ENCODE measurements around the gene ZNHIT2.

ZNHIT2 gene

GRCh38 chr11:65134240-65134951 lies 16.9 kb upstream of the ZNHIT2 start, which contains the start of gene SYVN1:
Gene SYVN1 (minus strand): TSS chr11:65134519. CDS start chr11:65133601, 918 bp downstream.
- peak; percentile 86 for DNase-seq (ENCODE audit: low read depth)
- TF ChIP-seq CTCF (conservative IDR thresholded peaks at IDR 0.05; ENCODE audit: low read length), result no peak
- H3K4me3 ChIP-seq (ENCODE audit: low read length), result peak within 1 kb of the TSS; percentile 94

GRCh38 chr11:65133724-65134123 lies 16.2 kb upstream of the ZNHIT2 start:
- peak overlapping the region; percentile 94 for H3K4me3 ChIP-seq (ENCODE audit: low read length)
- no peak for DNase-seq (ENCODE audit: low read depth)
- no peak for TF ChIP-seq CTCF (conservative IDR thresholded peaks at IDR 0.05; ENCODE audit: low read length)

- no peak for DNase-seq (ENCODE audit: low read depth)
- H3K4me3 ChIP-seq (ENCODE audit: low read length), result peak overlapping the region; percentile 94
- no peak for TF ChIP-seq CTCF (conservative IDR thresholded peaks at IDR 0.05; ENCODE audit: low read length)
Measured at GRCh38 chr11:65132988-65133700, 15.6 kb upstream of the ZNHIT2 start.

- peak overlapping the region; percentile 94 for H3K4me3 ChIP-seq (ENCODE audit: low read length)
- DNase-seq (ENCODE audit: low read depth), result no peak
- no peak for TF ChIP-seq CTCF (conservative IDR thresholded peaks at IDR 0.05; ENCODE audit: low read length)
Measured at GRCh38 chr11:65132238-65132987, 14.9 kb upstream of the ZNHIT2 start.

- DNase-seq (ENCODE audit: low read depth), result no peak
- H3K4me3 ChIP-seq (ENCODE audit: low read length), result no peak overlapping the region
- TF ChIP-seq CTCF (conservative IDR thresholded peaks at IDR 0.05; ENCODE audit: low read length), result no peak
Measured at GRCh38 chr11:65131895-65132237, 14.4 kb upstream of the ZNHIT2 start.

GRCh38 chr11:65131417-65131776 lies 13.9 kb upstream of the ZNHIT2 start:
- no peak for DNase-seq (ENCODE audit: low read depth)
- no peak for TF ChIP-seq CTCF (conservative IDR thresholded peaks at IDR 0.05; ENCODE audit: low read length)
- no peak overlapping the region for H3K4me3 ChIP-seq (ENCODE audit: low read length)

Measured in AG10803 (cell line).